SK-N-MC (cell line): ENCODE data around the gene KRTAP22-2.

ENCODE experiments used
- DNase-seq: peaks from one replicate; pipeline ENCODE4 v3.0.0-alpha.2; 2011; ENCODE audit warnings: low read depth, low spot score
- H3K27ac ChIP-seq: fragments of 200-600 bp; sonication (generic); 2 replicates; pipeline ENCODE4 v1.5.1; 2016; ENCODE audit warnings: mixed run types
- H3K36me3 ChIP-seq: fragments of 200-600 bp; sonication (generic); 2 replicates; pipeline ENCODE4 v1.6.1; 2017; ENCODE audit warnings: antibody characterized with exemption, low read length, mixed read lengths; ENCODE audit not compliant: insufficient read depth
- H3K4me3 ChIP-seq: fragments of 200-600 bp; sonication (generic); 2 replicates; pipeline ENCODE4 v1.5.1; 2016
- H3K9ac ChIP-seq: fragments of 200-600 bp; sonication (generic); 2 replicates; pipeline ENCODE4 v1.8.0; 2017; ENCODE audit warnings: mixed run types, mixed read lengths; ENCODE audit not compliant: insufficient read length
- H3K9me3 ChIP-seq: fragments of 200-600 bp; sonication (generic); 2 replicates; pipeline ENCODE4 v1.6.1; 2017; ENCODE audit warnings: low read depth, mild to moderate bottlenecking, antibody characterized with exemption, low read length, moderate library complexity, mixed read lengths
- EZH2 ChIP-seq: fragments of 200-600 bp; sonication (generic); IDR thresholded peaks from one replicate; pipeline ENCODE4 v1.6.1; 2017; ENCODE audit warnings: antibody characterized with exemption
- FOXP2 ChIP-seq: optimal IDR thresholded peaks from 2 replicates; pipeline ENCODE3; 2011; ENCODE audit warnings: mild to moderate bottlenecking, moderate library complexity; ENCODE audit not compliant: insufficient read depth; ENCODE audit errors: extremely low read length, control extremely low read depth
- POLR2AphosphoS5 ChIP-seq: IDR thresholded peaks from 2 replicates; pipeline ENCODE4 v1.6.1; 2012; ENCODE audit warnings: mild to moderate bottlenecking, low read depth, low read length, borderline replicate concordance

Gene KRTAP22-2

GRCh38 chr21:30615199-30615598, 25.0 kb upstream of the KRTAP22-2 start:
- no peak for TF ChIP-seq FOXP2
- no peak for TF ChIP-seq EZH2
- TF ChIP-seq POLR2AphosphoS5, result no peak
- Histone ChIP-seq H3K9me3 (no peaks in the 10 kb centered on the region), H3K27ac (no peak overlapping the region), H3K4me3 (no peak overlapping the region), H3K36me3 (no peaks in the 10 kb centered on the region), H3K9ac (no peak overlapping the region)
- DNase-seq, result no peak

GRCh38 chr21:30613836-30614235, 23.6 kb upstream of the KRTAP22-2 start, which contains the start of gene KRTAP6-1:
Gene KRTAP6-1 (minus strand): TSS chr21:30613930. CDS start chr21:30613904, 26 bp downstream.
- Histone ChIP-seq H3K27ac (no peak within 1 kb of the TSS), H3K9ac (no peak within 1 kb of the TSS), H3K36me3 (no peaks in the 10 kb centered on the region), H3K9me3 (no peaks in the 10 kb centered on the region), H3K4me3 (no peak within 1 kb of the TSS)
- TF ChIP-seq EZH2 (no peak), POLR2AphosphoS5 (no peak), FOXP2 (no peak)
- no peak for DNase-seq

- Histone ChIP-seq H3K27ac (no peak overlapping the region), H3K4me3 (no peak overlapping the region), H3K36me3 (no peaks in the 10 kb centered on the region), H3K9ac (no peak overlapping the region), H3K9me3 (no peaks in the 10 kb centered on the region)
- DNase-seq, result no peak
- TF ChIP-seq EZH2 (no peak), POLR2AphosphoS5 (no peak), FOXP2 (no peak)
These were observed 21.9 kb upstream of the KRTAP22-2 start for GRCh38 chr21:30612132-30612531.

GRCh38 chr21:30605968-30606367, 15.8 kb upstream of the KRTAP22-2 start:
- Histone ChIP-seq H3K9me3 (no peaks in the 10 kb centered on the region), H3K4me3 (no peak overlapping the region), H3K27ac (no peak overlapping the region), H3K9ac (no peak overlapping the region), H3K36me3 (no peaks in the 10 kb centered on the region)
- TF ChIP-seq FOXP2 (no peak), POLR2AphosphoS5 (no peak), EZH2 (no peak)
- DNase-seq, result no peak

- no peak within 1 kb of the TSS for H3K9ac ChIP-seq
These were observed 10.6 kb upstream of the KRTAP22-2 start, which contains the start of gene KRTAP22-1 for GRCh38 chr21:30600787-30601186. Gene KRTAP22-1 (plus strand): TSS chr21:30601087.

GRCh38 chr21:30598802-30599201, 8.6 kb upstream of the KRTAP22-2 start, which contains the start of gene KRTAP6-2:
Gene KRTAP6-2 (minus strand): TSS chr21:30598902. CDS start chr21:30598874, 28 bp downstream.
- no peak within 1 kb of the TSS for H3K27ac ChIP-seq
- no peak within 1 kb of the TSS for H3K4me3 ChIP-seq
- no peak for TF ChIP-seq POLR2AphosphoS5
- TF ChIP-seq FOXP2, result no peak
- TF ChIP-seq EZH2, result no peak
- H3K9me3 ChIP-seq, result no peaks in the 10 kb centered on the region
- H3K9ac ChIP-seq, result no peak within 1 kb of the TSS
- no peak for DNase-seq
- no peaks in the 10 kb centered on the region for H3K36me3 ChIP-seq

More at GRCh38 chr21:30600787-30601186, 10.6 kb upstream of the KRTAP22-2 start, which contains the start of gene KRTAP22-1:
- Histone ChIP-seq H3K9me3 (no peaks in the 10 kb centered on the region), H3K4me3 (no peak within 1 kb of the TSS), H3K36me3 (no peaks in the 10 kb centered on the region), H3K27ac (no peak within 1 kb of the TSS)
- no peak for TF ChIP-seq FOXP2
- no peak for TF ChIP-seq EZH2
- TF ChIP-seq POLR2AphosphoS5, result no peak
- DNase-seq, result no peak

- TF ChIP-seq EZH2, result no peak
- no peak for TF ChIP-seq FOXP2
- no peak for TF ChIP-seq POLR2AphosphoS5
- no peak within 1 kb of the TSS for H3K4me3 ChIP-seq
- H3K36me3 ChIP-seq, result no peaks in the 10 kb centered on the region
- H3K27ac ChIP-seq, result no peak within 1 kb of the TSS
- no peak within 1 kb of the TSS for H3K9ac ChIP-seq
- no peak for DNase-seq
- no peaks in the 10 kb centered on the region for H3K9me3 ChIP-seq
These were observed 1.9 kb upstream of the KRTAP22-2 start, which contains the start of gene KRTAP6-3 for GRCh38 chr21:30592140-30592539. Gene KRTAP6-3 (plus strand): TSS chr21:30592440. CDS start chr21:30592446, 6 bp downstream.

GRCh38 chr21:30582870-30583269, 7.3 kb downstream of the KRTAP22-2 start:
- DNase-seq, result no peak
- Histone ChIP-seq H3K9ac (no peak overlapping the region), H3K36me3 (no peaks in the 10 kb centered on the region), H3K27ac (no peak overlapping the region), H3K9me3 (no peaks in the 10 kb centered on the region), H3K4me3 (no peak overlapping the region)
- no peak for TF ChIP-seq EZH2
- TF ChIP-seq POLR2AphosphoS5, result no peak
- TF ChIP-seq FOXP2, result no peak

- no peaks in the 10 kb centered on the region for H3K36me3 ChIP-seq
- no peak overlapping the region for H3K9ac ChIP-seq
- H3K9me3 ChIP-seq, result no peaks in the 10 kb centered on the region
- no peak for TF ChIP-seq POLR2AphosphoS5
- TF ChIP-seq FOXP2, result no peak
- TF ChIP-seq EZH2, result no peak
- H3K27ac ChIP-seq, result no peak overlapping the region
- no peak for DNase-seq
- no peak overlapping the region for H3K4me3 ChIP-seq
These were observed 10.1 kb downstream of the KRTAP22-2 start for GRCh38 chr21:30580132-30580531.
